DND-41 (cell line): ENCODE results near the gene CREB3L4.

Experiments
- ATAC-seq: fragments of 200-7000 bp; cut with Tn5 transposase; 3 replicates; pipeline ENCODE4 v1.9.1; 2021; ENCODE audit warnings: low read depth; ENCODE audit not compliant: insufficient read depth
- DNase-seq: peaks from one replicate; pipeline ENCODE4 v3.0.0-alpha.2; 2020
- H2AFZ ChIP-seq: 2 replicates; pipeline ENCODE4 v1.6.0; 2012; ENCODE audit warnings: low read depth, low read length
- H3K27ac ChIP-seq: 2 replicates; pipeline ENCODE4 v1.5.1; 2012; ENCODE audit warnings: low read length, inconsistent platforms
- H3K27me3 ChIP-seq: fragments of 200-600 bp; sonication (generic); 2 replicates; pipeline ENCODE4 v1.6.0; 2012; ENCODE audit warnings: low read length, mild to moderate bottlenecking, inconsistent platforms; ENCODE audit not compliant: insufficient read depth, poor library complexity
- H3K36me3 ChIP-seq: 2 replicates; pipeline ENCODE4 v1.5.1; 2012; ENCODE audit warnings: low read length, inconsistent platforms; ENCODE audit not compliant: insufficient read depth
- H3K4me1 ChIP-seq: 2 replicates; pipeline ENCODE4 v1.5.1; 2012; ENCODE audit warnings: mild to moderate bottlenecking, low read length; ENCODE audit not compliant: insufficient read depth
- H3K4me2 ChIP-seq: 2 replicates; pipeline ENCODE4 v1.6.0; 2012; ENCODE audit warnings: mild to moderate bottlenecking, moderate library complexity, low read length, inconsistent platforms; ENCODE audit not compliant: insufficient read depth
- H3K4me3 ChIP-seq, 2 experiments: fragments of 200-600 bp in 1 of 2; shearing (Covaris generic) in 1 of 2; 2 replicates each; pipeline ENCODE4 v1.5.1; 2012 to 2016; ENCODE audit warnings: inconsistent platforms in 2 of 2, low read length in 2 of 2, mild to moderate bottlenecking in 2 of 2, low read depth in 1 of 2, moderate library complexity in 1 of 2
- H3K79me2 ChIP-seq: 2 replicates; pipeline ENCODE4 v1.6.0; 2012; ENCODE audit warnings: low read length, inconsistent platforms; ENCODE audit not compliant: insufficient read depth
- H3K9ac ChIP-seq: 2 replicates; pipeline ENCODE4 v1.6.0; 2012; ENCODE audit warnings: low read depth, mild to moderate bottlenecking, inconsistent platforms, low read length, moderate library complexity
- H3K9me3 ChIP-seq: 2 replicates; pipeline ENCODE4 v1.5.1; 2012; ENCODE audit warnings: low read length, moderate library complexity, mild to moderate bottlenecking, inconsistent platforms; ENCODE audit not compliant: insufficient read depth, severe bottlenecking
- H4K20me1 ChIP-seq: 2 replicates; pipeline ENCODE4 v1.6.0; 2012; ENCODE audit warnings: low read length; ENCODE audit not compliant: insufficient read depth
- EZH2 ChIP-seq: IDR thresholded peaks from 3 replicates; pipeline ENCODE4 v1.6.1; 2012; ENCODE audit warnings: borderline replicate concordance, low read depth, mild to moderate bottlenecking, moderate library complexity, low read length, inconsistent platforms; ENCODE audit not compliant: severe bottlenecking
- TF ChIP-seq, protein P1 (sequence below): IDR thresholded peaks from 2 replicates; pipeline ENCODE4 v1.5.1; 2012; ENCODE audit warnings: borderline replicate concordance, low read length, moderate library complexity, mild to moderate bottlenecking; ENCODE audit not compliant: poor library complexity, severe bottlenecking; ENCODE audit errors: extremely low read depth

CREB3L4 gene

DNA sequence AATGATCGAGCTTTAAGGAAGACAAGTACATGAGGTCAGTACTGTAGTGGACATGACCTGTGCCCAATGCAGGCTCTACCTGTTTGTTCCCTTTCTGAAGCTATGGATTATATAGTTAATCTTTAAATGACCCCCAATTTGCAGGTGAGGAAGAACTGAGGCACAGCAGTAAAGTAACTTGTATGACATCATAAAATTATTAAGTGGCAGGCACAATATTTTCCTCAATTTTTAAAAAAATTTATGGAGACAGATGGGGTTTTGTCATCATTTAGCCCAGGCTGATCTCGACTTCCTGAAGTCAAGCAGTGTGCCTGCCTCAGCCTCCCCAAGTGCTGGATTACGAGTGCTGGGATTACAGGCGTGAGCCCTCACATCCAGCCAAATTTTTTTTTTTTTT, 41.3 kb upstream of the CREB3L4 start:
- Histone ChIP-seq H3K27me3 (no peaks in the 10 kb centered on the region), H4K20me1 (peaks cover 7% of the 10 kb centered on the region), H3K4me3 (no peak overlapping the region), H2AFZ (no peak overlapping the region), H3K4me2 (no peak overlapping the region), H3K9me3 (no peaks in the 10 kb centered on the region), H3K79me2 (peaks cover 26% of the 10 kb centered on the region), H3K4me1 (peaks cover 17% of the 10 kb centered on the region), H3K27ac (no peak overlapping the region), H3K9ac (no peak overlapping the region), H3K36me3 (peaks cover 16% of the 10 kb centered on the region)
- no peak for DNase-seq
- TF ChIP-seq, protein P1, sequence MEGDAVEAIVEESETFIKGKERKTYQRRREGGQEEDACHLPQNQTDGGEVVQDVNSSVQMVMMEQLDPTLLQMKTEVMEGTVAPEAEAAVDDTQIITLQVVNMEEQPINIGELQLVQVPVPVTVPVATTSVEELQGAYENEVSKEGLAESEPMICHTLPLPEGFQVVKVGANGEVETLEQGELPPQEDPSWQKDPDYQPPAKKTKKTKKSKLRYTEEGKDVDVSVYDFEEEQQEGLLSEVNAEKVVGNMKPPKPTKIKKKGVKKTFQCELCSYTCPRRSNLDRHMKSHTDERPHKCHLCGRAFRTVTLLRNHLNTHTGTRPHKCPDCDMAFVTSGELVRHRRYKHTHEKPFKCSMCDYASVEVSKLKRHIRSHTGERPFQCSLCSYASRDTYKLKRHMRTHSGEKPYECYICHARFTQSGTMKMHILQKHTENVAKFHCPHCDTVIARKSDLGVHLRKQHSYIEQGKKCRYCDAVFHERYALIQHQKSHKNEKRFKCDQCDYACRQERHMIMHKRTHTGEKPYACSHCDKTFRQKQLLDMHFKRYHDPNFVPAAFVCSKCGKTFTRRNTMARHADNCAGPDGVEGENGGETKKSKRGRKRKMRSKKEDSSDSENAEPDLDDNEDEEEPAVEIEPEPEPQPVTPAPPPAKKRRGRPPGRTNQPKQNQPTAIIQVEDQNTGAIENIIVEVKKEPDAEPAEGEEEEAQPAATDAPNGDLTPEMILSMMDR: no peak
- TF ChIP-seq EZH2: no peak
- no peak for ATAC-seq

- Histone ChIP-seq H3K4me1 (peaks cover 11% of the 10 kb centered on the region), H3K27ac (no peak overlapping the region), H4K20me1 (no peaks in the 10 kb centered on the region), H3K9ac (no peak overlapping the region), H3K9me3 (no peaks in the 10 kb centered on the region), H3K4me3 (no peak overlapping the region), H2AFZ (no peak overlapping the region), H3K79me2 (peaks cover 14% of the 10 kb centered on the region), H3K36me3 (peaks cover 30% of the 10 kb centered on the region), H3K27me3 (no peaks in the 10 kb centered on the region), H3K4me2 (no peak overlapping the region)
- TF ChIP-seq, protein P1: no peak
- TF ChIP-seq EZH2: no peak
- no peak for ATAC-seq
- no peak for DNase-seq
Measured at GRCh38 chr1:153928245-153928644, 39.5 kb upstream of the CREB3L4 start.

DNA sequence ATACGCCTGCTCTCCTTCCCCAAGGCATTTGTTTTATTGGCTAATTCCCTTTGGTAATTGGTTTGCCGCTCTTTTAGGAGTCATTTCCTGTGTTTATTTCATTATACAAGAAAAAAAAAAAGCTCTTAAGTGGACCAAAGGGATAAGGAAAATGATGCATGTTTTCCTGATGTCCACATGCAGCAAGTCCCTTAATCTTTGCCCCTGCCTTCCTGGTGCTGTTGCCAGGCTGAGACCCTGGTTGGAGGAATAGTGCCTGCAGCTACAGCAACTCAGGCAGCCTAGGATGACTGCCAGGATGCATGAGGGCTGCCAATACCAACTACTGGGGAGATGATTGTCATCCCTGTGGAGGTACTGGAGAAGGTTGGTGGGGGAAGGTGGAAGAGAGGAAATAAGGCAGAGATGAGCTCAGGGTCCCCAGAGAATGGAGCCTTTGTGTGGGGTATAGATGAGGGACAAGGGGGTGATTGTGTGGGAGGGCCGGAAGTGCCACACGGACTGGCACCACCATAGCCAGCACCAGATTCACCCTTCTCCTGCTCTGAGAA, 38.8 kb upstream of the CREB3L4 start:
- Histone ChIP-seq H3K9me3 (no peaks in the 10 kb centered on the region), H3K27ac (no peak overlapping the region), H4K20me1 (no peaks in the 10 kb centered on the region), H3K27me3 (no peaks in the 10 kb centered on the region), H3K4me3 (no peak overlapping the region), H3K4me1 (peaks cover 8% of the 10 kb centered on the region), H3K79me2 (peaks cover 8% of the 10 kb centered on the region; the same call in 1 of the 2 replicates), H3K36me3 (peaks cover 36% of the 10 kb centered on the region), H2AFZ (no peak overlapping the region), H3K9ac (no peak overlapping the region), H3K4me2 (no peak overlapping the region)
- no peak; the same call in 2 of the 3 replicates for ATAC-seq
- TF ChIP-seq, protein P1: no peak
- TF ChIP-seq EZH2: no peak
- no peak for DNase-seq

DNA sequence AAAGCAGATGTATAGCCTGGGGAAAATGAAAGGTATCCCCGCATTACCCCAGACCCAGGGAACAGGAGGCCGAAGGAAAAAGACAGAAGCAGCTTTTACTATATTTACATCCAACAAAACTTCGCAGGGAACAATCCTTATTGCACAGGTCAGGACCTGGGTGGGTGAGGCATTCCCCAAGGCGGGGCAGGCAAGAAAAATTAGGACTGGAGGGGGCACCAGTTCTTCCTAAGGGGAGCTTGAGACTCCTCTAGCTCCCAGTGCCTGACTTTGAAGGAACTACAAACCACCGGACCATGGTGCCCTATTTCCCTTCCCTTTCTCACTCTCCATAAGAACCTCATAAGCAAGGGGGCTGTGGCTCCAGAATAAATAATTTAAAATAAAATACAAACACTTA, 38.3 kb upstream of the CREB3L4 start:
- Histone ChIP-seq H2AFZ (no peak overlapping the region), H3K79me2 (0 out of 2 replicates have a peak, but pooled peaks cover 2% of the 10 kb centered on the region), H3K27me3 (no peaks in the 10 kb centered on the region), H3K4me2 (no peak overlapping the region), H3K9ac (no peak overlapping the region), H3K36me3 (peaks cover 41% of the 10 kb centered on the region), H3K4me3 (no peak overlapping the region), H3K9me3 (no peaks in the 10 kb centered on the region), H3K4me1 (peaks cover 2% of the 10 kb centered on the region), H3K27ac (no peak overlapping the region), H4K20me1 (no peaks in the 10 kb centered on the region)
- DNase-seq (no peak), ATAC-seq (no peak)
- TF ChIP-seq, protein P1: no peak
- TF ChIP-seq EZH2: no peak
